Nephron progenitor cell (in vitro differentiated cells): Measurements from ENCODE around the gene CD2BP2.

Experiments
- DNase-seq: peaks from one replicate; pipeline ENCODE4 v3.0.0; 2021
- H3K27ac Mint-ChIP-seq: 2 replicates; pipeline ENCODE4 v1.8.0; 2021; ENCODE audit warnings: mild to moderate bottlenecking, moderate library complexity, mixed read lengths
- H3K27me3 Mint-ChIP-seq: 2 replicates; pipeline ENCODE4 v1.8.0; 2021; ENCODE audit warnings: mild to moderate bottlenecking, low read depth, mixed read lengths; ENCODE audit not compliant: poor library complexity
- H3K36me3 Mint-ChIP-seq: 2 replicates; pipeline ENCODE4 v1.8.0; 2021; ENCODE audit warnings: low read depth, mixed read lengths
- H3K4me1 Mint-ChIP-seq: 2 replicates; pipeline ENCODE4 v1.8.0; 2021; ENCODE audit warnings: mixed read lengths
- H3K4me3 Mint-ChIP-seq: 2 replicates; pipeline ENCODE4 v1.8.0; 2021; ENCODE audit warnings: mild to moderate bottlenecking, moderate library complexity, mixed read lengths
- H3K9me3 Mint-ChIP-seq: 2 replicates; pipeline ENCODE4 v1.8.0; 2021; ENCODE audit warnings: mild to moderate bottlenecking, moderate library complexity, mixed read lengths
- TF ChIP-seq, protein P1 (sequence below): fragments of 200-600 bp; sonication (generic); IDR thresholded peaks from 2 replicates; pipeline ENCODE4 v1.5.0; 2021; ENCODE audit warnings: antibody characterized with exemption

CD2BP2 gene

GRCh38 chr16:30382111-30382881 lies 27.2 kb upstream of the CD2BP2 start, which contains the start of gene SEPTIN1:
TSS of gene SEPTIN1 (minus strand) at chr16:30382561. CDS start at chr16:30382542, 19 bp downstream.
- TF ChIP-seq, protein P1, sequence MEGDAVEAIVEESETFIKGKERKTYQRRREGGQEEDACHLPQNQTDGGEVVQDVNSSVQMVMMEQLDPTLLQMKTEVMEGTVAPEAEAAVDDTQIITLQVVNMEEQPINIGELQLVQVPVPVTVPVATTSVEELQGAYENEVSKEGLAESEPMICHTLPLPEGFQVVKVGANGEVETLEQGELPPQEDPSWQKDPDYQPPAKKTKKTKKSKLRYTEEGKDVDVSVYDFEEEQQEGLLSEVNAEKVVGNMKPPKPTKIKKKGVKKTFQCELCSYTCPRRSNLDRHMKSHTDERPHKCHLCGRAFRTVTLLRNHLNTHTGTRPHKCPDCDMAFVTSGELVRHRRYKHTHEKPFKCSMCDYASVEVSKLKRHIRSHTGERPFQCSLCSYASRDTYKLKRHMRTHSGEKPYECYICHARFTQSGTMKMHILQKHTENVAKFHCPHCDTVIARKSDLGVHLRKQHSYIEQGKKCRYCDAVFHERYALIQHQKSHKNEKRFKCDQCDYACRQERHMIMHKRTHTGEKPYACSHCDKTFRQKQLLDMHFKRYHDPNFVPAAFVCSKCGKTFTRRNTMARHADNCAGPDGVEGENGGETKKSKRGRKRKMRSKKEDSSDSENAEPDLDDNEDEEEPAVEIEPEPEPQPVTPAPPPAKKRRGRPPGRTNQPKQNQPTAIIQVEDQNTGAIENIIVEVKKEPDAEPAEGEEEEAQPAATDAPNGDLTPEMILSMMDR, result no peak
- peaks cover 4% of the 10 kb centered on the region for H3K27me3 Mint-ChIP-seq
- peaks cover 52% of the 10 kb centered on the region for H3K4me1 Mint-ChIP-seq
- H3K27ac Mint-ChIP-seq, result peak within 1 kb of the TSS; percentile 98
- no peak for DNase-seq
- peaks cover 4% of the 10 kb centered on the region for H3K9me3 Mint-ChIP-seq
- no peak within 1 kb of the TSS for H3K4me3 Mint-ChIP-seq
- H3K36me3 Mint-ChIP-seq, result peaks cover 9% of the 10 kb centered on the region

- TF ChIP-seq, protein P1, result no peak
- H3K27me3 Mint-ChIP-seq, result peaks cover 4% of the 10 kb centered on the region
- peaks cover 9% of the 10 kb centered on the region for H3K36me3 Mint-ChIP-seq
- H3K4me3 Mint-ChIP-seq, result no peak overlapping the region
- H3K27ac Mint-ChIP-seq, result peak overlapping the region; percentile 98
- H3K4me1 Mint-ChIP-seq, result peaks cover 60% of the 10 kb centered on the region
- peaks cover 4% of the 10 kb centered on the region for H3K9me3 Mint-ChIP-seq
- peak; percentile 53 for DNase-seq
Observed at GRCh38 chr16:30381291-30382041, 26.4 kb upstream of the CD2BP2 start.

GRCh38 chr16:30380803-30381208 lies 25.7 kb upstream of the CD2BP2 start:
- TF ChIP-seq, protein P1, result no peak
- peaks cover 64% of the 10 kb centered on the region for H3K4me1 Mint-ChIP-seq
- DNase-seq, result no peak
- peaks cover 4% of the 10 kb centered on the region for H3K9me3 Mint-ChIP-seq
- peaks cover 4% of the 10 kb centered on the region for H3K27me3 Mint-ChIP-seq
- H3K27ac Mint-ChIP-seq, result peak overlapping the region; percentile 98
- peaks cover 9% of the 10 kb centered on the region for H3K36me3 Mint-ChIP-seq
- H3K4me3 Mint-ChIP-seq, result peak overlapping the region; percentile 52

- H3K4me1 Mint-ChIP-seq, result peaks cover 70% of the 10 kb centered on the region
- peak overlapping the region; percentile 86 for H3K4me3 Mint-ChIP-seq
- peak overlapping the region; percentile 98 for H3K27ac Mint-ChIP-seq
- TF ChIP-seq, protein P1, result no peak
- H3K27me3 Mint-ChIP-seq, result peaks cover 4% of the 10 kb centered on the region
- H3K9me3 Mint-ChIP-seq, result no peaks in the 10 kb centered on the region
- H3K36me3 Mint-ChIP-seq, result peaks cover 5% of the 10 kb centered on the region
- DNase-seq, result no peak
Observed at GRCh38 chr16:30380072-30380802, 25.1 kb upstream of the CD2BP2 start.

- TF ChIP-seq, protein P1, result no peak
- H3K27me3 Mint-ChIP-seq, result peaks cover 4% of the 10 kb centered on the region
- DNase-seq, result no peak
- H3K4me3 Mint-ChIP-seq, result peak overlapping the region; percentile 86
- H3K9me3 Mint-ChIP-seq, result no peaks in the 10 kb centered on the region
- peak overlapping the region; percentile 98 for H3K27ac Mint-ChIP-seq
- peaks cover 5% of the 10 kb centered on the region for H3K36me3 Mint-ChIP-seq
- peaks cover 78% of the 10 kb centered on the region for H3K4me1 Mint-ChIP-seq
Observed at GRCh38 chr16:30379158-30379783, 24.2 kb upstream of the CD2BP2 start.
